Peyer's patch (tissue), 4 donors: Measurements from ENCODE around the gene ARMC2. TPM values are rescaled to one million over a fixed set of nuclear protein-coding genes. Genes with fewer than 3 reads are reported as not detected.
A peak's percentile ranks its signal among the peaks of the same experiment; 100 is the strongest.

ENCODE experiments used
- DNase-seq, 3 donors: peaks; one replicate each; pipeline ENCODE4 v3.0.0-alpha.2; 2017 to 2019
- H3K27ac ChIP-seq, 4 donors: fragments of 200-600 bp; sonication (generic); one replicate each; pipeline ENCODE4 v1.5.1; 2016 to 2019
- H3K27me3 ChIP-seq, 2 donors: fragments of 200-600 bp; sonication (generic); one replicate each; pipeline ENCODE4 v1.5.1; 2019
- H3K36me3 ChIP-seq, 3 donors: fragments of 200-600 bp; sonication (generic); one replicate each; pipeline ENCODE4 v1.5.1; 2016 to 2019
- H3K4me1 ChIP-seq, 4 donors: fragments of 200-600 bp; sonication (generic); one replicate each; pipeline ENCODE4 v1.5.1; 2016 to 2019
- H3K4me3 ChIP-seq, 4 donors: fragments of 200-600 bp; sonication (generic); 1 replicate in 3 of 4; 2 replicates in 1 of 4; pipeline ENCODE4 v1.5.1; 2016 to 2019; ENCODE audit warnings: mild to moderate bottlenecking in 1 of 4
- H3K9me3 ChIP-seq, 4 donors: fragments of 200-600 bp; sonication (generic); one replicate each; pipeline ENCODE4 v1.5.1; 2016 to 2019; ENCODE audit warnings: mild to moderate bottlenecking in 1 of 4
- CTCF ChIP-seq, 6 experiments: fragments of 450-650 bp in 4 of 6; fragments of 200-600 bp in 2 of 6; sonication (generic) in 1 of 6; IDR thresholded peaks; one replicate each; pipeline ENCODE4 v1.5.1; 2017 to 2019; ENCODE audit warnings: antibody characterized with exemption in 6 of 6, mild to moderate bottlenecking in 3 of 6, moderate library complexity in 1 of 6
- POLR2A ChIP-seq, 2 donors: fragments of 450-650 bp; IDR thresholded peaks; one replicate each; pipeline ENCODE4 v1.5.1; 2017; ENCODE audit warnings: antibody characterized with exemption in 2 of 2, mild to moderate bottlenecking in 2 of 2, moderate library complexity in 2 of 2
- total RNA-seq, 4 donors: library from RNA; depleted of rRNA; stranded (reverse); fragments of >200 nt; gene quantifications; one replicate each; pipeline ENCODE4 v1.1.0, GENCODE V29; 2016

ARMC2 gene
- total RNA-seq, 4 donors from 2014 or later: 0.53 to 29.7 (median 4.4) TPM

DNA sequence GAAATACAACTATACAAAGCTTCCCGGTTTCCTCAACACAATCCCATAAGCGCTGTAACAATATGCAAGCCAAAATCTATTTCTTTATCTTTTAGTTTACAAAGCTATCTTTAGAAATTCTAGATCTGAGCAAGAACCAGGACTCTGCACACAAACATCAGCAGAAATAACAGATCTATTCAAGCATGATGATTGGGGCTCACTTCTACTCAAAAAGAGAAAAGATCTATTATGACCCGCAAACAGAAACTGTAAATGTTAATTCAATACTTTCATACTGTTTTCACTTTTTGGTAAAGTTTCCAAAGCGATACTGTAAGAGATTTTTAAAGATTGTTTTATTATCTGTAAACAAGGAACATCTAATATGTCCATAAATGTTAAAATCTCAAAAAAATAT, 159.8 kb downstream of the ARMC2 start:
- H3K4me3 ChIP-seq: peak overlapping the region; percentile 90 to 100 (median 96)
- H3K4me1 ChIP-seq: peaks cover 0 to 28% (median 4%) of the 10 kb centered on the region in 4 donors
- peak overlapping the region; percentile 92 to 98 (median 97) for H3K27ac ChIP-seq

GRCh38 chr6:109008537-109009235, 160.5 kb downstream of the ARMC2 start:
- Histone ChIP-seq H3K4me1 (peaks cover 0 to 24% (median 4%) of the 10 kb centered on the region in 4 donors), H3K36me3 (no peaks in the 10 kb centered on the region)
- no peak for DNase-seq

More for the DNA sequence above, 159.8 kb downstream of the ARMC2 start:
- no peaks in the 10 kb centered on the region for H3K9me3 ChIP-seq
- no peaks in the 10 kb centered on the region for H3K27me3 ChIP-seq
- TF ChIP-seq CTCF (IDR thresholded peaks at IDR 0.05): no peak
- no peak for TF ChIP-seq POLR2A (IDR thresholded peaks at IDR 0.05)
- no peak for DNase-seq
- no peaks in the 10 kb centered on the region for H3K36me3 ChIP-seq

GRCh38 chr6:109009236-109009961, 161.2 kb downstream of the ARMC2 start:
- peak overlapping the region; percentile 92 to 98 (median 97) for H3K27ac ChIP-seq
- no peaks in the 10 kb centered on the region for H3K36me3 ChIP-seq
- no peaks in the 10 kb centered on the region for H3K27me3 ChIP-seq
- peak overlapping the region; percentile 90 to 100 (median 96) for H3K4me3 ChIP-seq
- no peaks in the 10 kb centered on the region for H3K9me3 ChIP-seq
- peaks cover 0 to 24% (median 5%) of the 10 kb centered on the region in 4 donors for H3K4me1 ChIP-seq
- peak; percentile 17 to 78 (median 65) for TF ChIP-seq CTCF (IDR thresholded peaks at IDR 0.05)
- peak; percentile 85 to 88 for TF ChIP-seq POLR2A (IDR thresholded peaks at IDR 0.05)
- peak; percentile 96 to 98 (median 97) for DNase-seq

More at GRCh38 chr6:109008537-109009235, 160.5 kb downstream of the ARMC2 start:
- Histone ChIP-seq H3K9me3 (no peaks in the 10 kb centered on the region), H3K27me3 (no peaks in the 10 kb centered on the region), H3K4me3 (peak overlapping the region; percentile 90 to 100 (median 96)), H3K27ac (peak overlapping the region; percentile 92 to 98 (median 97))
- TF ChIP-seq POLR2A (IDR thresholded peaks at IDR 0.05): no peak

DNA sequence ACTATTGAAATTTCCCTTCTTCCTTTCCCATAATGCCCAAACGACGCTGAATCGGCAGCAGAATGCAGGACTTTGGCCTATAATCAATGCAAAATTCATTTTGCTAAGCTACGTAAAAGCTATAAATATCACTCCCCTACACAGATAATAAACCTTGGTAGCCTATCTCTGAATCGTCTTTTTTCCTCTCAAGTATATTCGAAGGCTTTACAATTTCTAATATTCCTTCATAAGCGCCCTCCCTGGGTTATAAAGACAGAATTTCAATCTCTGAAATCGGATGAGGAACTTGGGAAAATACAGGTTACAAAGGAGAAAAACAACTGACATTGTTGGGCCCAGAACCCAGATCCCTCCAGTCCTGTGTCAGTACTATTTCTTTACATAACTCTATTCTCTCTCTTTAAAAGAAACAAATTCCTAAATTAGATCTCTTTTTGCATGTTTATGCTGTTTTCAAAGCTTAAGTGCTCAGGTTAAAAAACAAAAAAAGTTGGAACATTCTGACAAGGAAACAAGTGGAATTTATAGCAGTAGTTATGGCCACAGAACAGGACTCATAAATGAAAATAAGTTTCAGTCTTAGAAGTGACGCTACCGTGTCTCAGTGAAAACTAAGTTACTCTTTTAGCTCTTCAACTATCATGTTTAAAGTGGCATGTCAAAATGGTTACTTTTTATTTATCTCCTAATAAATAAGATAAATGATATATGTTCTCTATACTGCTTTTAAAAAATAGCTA, 161.9 kb downstream of the ARMC2 start:
- H3K9me3 ChIP-seq: no peaks in the 10 kb centered on the region
- peak overlapping the region; percentile 90 to 100 (median 96) for H3K4me3 ChIP-seq
- no peaks in the 10 kb centered on the region for H3K27me3 ChIP-seq
- TF ChIP-seq CTCF (IDR thresholded peaks at IDR 0.05): no peak
- TF ChIP-seq POLR2A (IDR thresholded peaks at IDR 0.05): no peak
- peak overlapping the region; percentile 92 to 98 (median 97) for H3K27ac ChIP-seq
- DNase-seq: no peak
- peaks cover 0 to 24% (median 5%) of the 10 kb centered on the region in 4 donors for H3K4me1 ChIP-seq
- no peaks in the 10 kb centered on the region for H3K36me3 ChIP-seq

- Histone ChIP-seq H3K27ac (peak overlapping the region; percentile 92 to 98 (median 97)), H3K27me3 (no peaks in the 10 kb centered on the region), H3K4me1 (peaks cover 0 to 24% (median 5%) of the 10 kb centered on the region in 4 donors), H3K4me3 (peak overlapping the region in 2 of 4 donors; percentile 94 to 100), H3K36me3 (no peaks in the 10 kb centered on the region), H3K9me3 (no peaks in the 10 kb centered on the region)
- no peak for DNase-seq
- TF ChIP-seq CTCF (IDR thresholded peaks at IDR 0.05): no peak
- TF ChIP-seq POLR2A (IDR thresholded peaks at IDR 0.05): no peak
Measured at GRCh38 chr6:109010705-109011102, 162.5 kb downstream of the ARMC2 start.
